Osteoblast (primary cell): ENCODE data around the gene AGAP3. TPM values are rescaled to one million over a fixed set of nuclear protein-coding genes. Genes with fewer than 3 reads are reported as not detected.

ENCODE experiments used
- DNase-seq: peaks from one replicate; pipeline ENCODE4 v3.0.0; 2011; ENCODE audit warnings: low spot score, mixed read lengths; ENCODE audit not compliant: insufficient read length; ENCODE audit errors: missing footprints
- H2AFZ ChIP-seq: 2 replicates; pipeline ENCODE4 v1.6.0; 2011; ENCODE audit warnings: mild to moderate bottlenecking, low read length
- H3K27ac ChIP-seq: 2 replicates; pipeline ENCODE4 v1.5.1; 2011; ENCODE audit warnings: mild to moderate bottlenecking, low read depth, low read length, moderate library complexity
- H3K27me3 ChIP-seq: 2 replicates; pipeline ENCODE4 v1.6.0; 2012; ENCODE audit warnings: mild to moderate bottlenecking, control low read depth, inconsistent platforms, low read length, moderate library complexity; ENCODE audit not compliant: insufficient read depth
- H3K36me3 ChIP-seq: 2 replicates; pipeline ENCODE4 v1.5.1; 2011; ENCODE audit warnings: mild to moderate bottlenecking, low read length, control low read depth, moderate library complexity; ENCODE audit not compliant: insufficient read depth
- H3K4me1 ChIP-seq: 2 replicates; pipeline ENCODE4 v1.5.1; 2011; ENCODE audit warnings: mild to moderate bottlenecking, low read length, control low read depth, moderate library complexity; ENCODE audit not compliant: insufficient read depth
- H3K4me2 ChIP-seq: 2 replicates; pipeline ENCODE4 v1.6.0; 2011; ENCODE audit warnings: mild to moderate bottlenecking, low read length; ENCODE audit not compliant: insufficient read depth
- H3K4me3 ChIP-seq: fragments of 200-600 bp; sonication (generic); 3 replicates; pipeline ENCODE4 v1.5.1; 2012; ENCODE audit warnings: mild to moderate bottlenecking, low read length, inconsistent platforms; ENCODE audit not compliant: insufficient read depth
- H3K79me2 ChIP-seq: 2 replicates; pipeline ENCODE4 v1.6.0; 2012; ENCODE audit warnings: mild to moderate bottlenecking, low read length, control low read depth, inconsistent platforms; ENCODE audit not compliant: insufficient read depth
- H3K9me3 ChIP-seq: 2 replicates; pipeline ENCODE4 v1.5.1; 2011; ENCODE audit warnings: low read depth, low read length, control low read depth
- H4K20me1 ChIP-seq: 2 replicates; pipeline ENCODE4 v1.6.0; 2012; ENCODE audit warnings: mild to moderate bottlenecking, low read length, control low read depth; ENCODE audit not compliant: insufficient read depth
- CTCF ChIP-seq: IDR thresholded peaks from 2 replicates; pipeline ENCODE4 v1.5.1; 2011; ENCODE audit warnings: mild to moderate bottlenecking, low read depth, low read length, moderate library complexity; ENCODE audit errors: extremely low read depth
- total RNA-seq: library from RNA; depleted of rRNA; stranded (reverse); fragments of >200 nt; gene quantifications from 2 replicates; pipeline ENCODE4 v1.2.3, GENCODE V29; 2012

The AGAP3 gene
- total RNA-seq, 1 donor = 39.8 TPM

GRCh38 chr7:151078233-151079040 lies 7.8 kb upstream of the AGAP3 start:
- peak; percentile 90 for DNase-seq
- Histone ChIP-seq H4K20me1 (peaks cover 21% of the 10 kb centered on the region), H3K4me2 (peak overlapping the region; percentile 93), H3K27me3 (no peaks in the 10 kb centered on the region), H2AFZ (no peak overlapping the region), H3K36me3 (peaks cover 26% of the 10 kb centered on the region), H3K9me3 (no peaks in the 10 kb centered on the region), H3K27ac (no peak overlapping the region), H3K79me2 (peaks cover 41% of the 10 kb centered on the region), H3K4me3 (no peak overlapping the region), H3K4me1 (peaks cover 27% of the 10 kb centered on the region)
- no peak for TF ChIP-seq CTCF

DNA sequence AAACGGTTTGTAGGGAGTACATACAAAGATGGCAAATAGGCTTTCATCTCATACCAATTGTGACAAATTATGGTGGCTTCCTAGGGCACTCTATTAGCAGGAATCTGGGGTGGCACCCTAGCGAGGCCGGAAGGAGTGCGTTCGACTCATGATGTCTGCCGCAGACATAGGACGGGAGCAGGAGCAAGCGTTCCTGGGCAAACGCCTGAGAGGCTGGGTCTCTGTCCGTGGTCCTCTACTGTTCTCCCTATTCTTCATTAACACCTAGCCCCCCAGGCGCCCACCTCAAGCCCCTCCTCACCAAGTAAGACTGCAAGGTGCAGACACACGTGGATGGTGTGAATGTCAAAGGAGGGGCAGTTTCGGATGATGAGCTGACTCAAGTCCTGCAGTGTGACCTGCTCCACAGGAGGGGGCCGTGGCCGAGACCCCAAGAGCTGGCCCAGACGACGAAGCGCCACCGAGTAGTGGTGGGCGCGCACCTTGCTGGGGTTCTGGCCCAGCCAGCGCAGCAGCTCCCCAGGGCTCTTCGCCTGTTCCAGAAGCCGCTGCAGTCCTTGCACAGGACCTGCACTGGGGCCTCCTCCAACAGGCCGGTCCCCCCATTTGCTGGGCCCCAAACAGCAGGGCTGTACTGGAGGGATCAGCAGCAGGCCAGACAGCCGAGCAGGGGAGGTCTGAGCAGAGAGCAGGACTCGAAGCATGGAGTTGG lies 6.9 kb upstream of the AGAP3 start:
- Histone ChIP-seq H3K27ac (peak overlapping the region; percentile 65), H2AFZ (no peak overlapping the region), H3K4me1 (peaks cover 31% of the 10 kb centered on the region), H3K36me3 (peaks cover 19% of the 10 kb centered on the region), H3K79me2 (peaks cover 41% of the 10 kb centered on the region), H3K4me2 (peak overlapping the region; percentile 93), H3K9me3 (no peaks in the 10 kb centered on the region), H3K4me3 (peak overlapping the region; percentile 95), H4K20me1 (peaks cover 21% of the 10 kb centered on the region), H3K27me3 (no peaks in the 10 kb centered on the region)
- TF ChIP-seq CTCF = no peak
- peak; percentile 55 for DNase-seq

DNA sequence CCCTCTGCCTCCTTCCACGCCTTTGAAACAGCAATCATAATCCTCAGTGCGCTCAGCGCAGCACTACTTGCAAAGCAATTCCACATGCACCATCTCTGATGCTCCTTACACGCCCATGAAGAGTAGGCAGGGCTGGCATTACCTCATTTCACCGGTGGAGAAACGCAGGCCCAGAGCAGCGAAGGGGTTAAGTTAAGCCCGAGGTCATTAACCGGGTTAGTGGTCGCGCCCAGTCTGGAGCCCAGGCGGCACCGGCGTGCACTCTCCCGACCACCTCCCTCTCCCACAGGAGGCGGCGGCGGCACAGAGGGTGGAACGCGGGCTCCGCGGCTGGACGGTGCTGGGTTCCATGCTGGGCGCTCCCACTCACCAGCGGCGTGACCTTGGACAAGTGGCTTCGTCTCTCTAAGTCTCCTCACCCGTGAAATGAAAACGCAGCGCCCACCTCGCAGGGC lies 6.2 kb upstream of the AGAP3 start:
- Histone ChIP-seq H3K4me2 (peak overlapping the region; percentile 93), H3K27ac (peak overlapping the region; percentile 65), H3K36me3 (peaks cover 16% of the 10 kb centered on the region), H3K4me1 (peaks cover 31% of the 10 kb centered on the region), H3K9me3 (no peaks in the 10 kb centered on the region), H3K4me3 (peak overlapping the region; percentile 95), H4K20me1 (peaks cover 21% of the 10 kb centered on the region), H3K27me3 (no peaks in the 10 kb centered on the region), H3K79me2 (peaks cover 41% of the 10 kb centered on the region), H2AFZ (peak overlapping the region; percentile 85)
- TF ChIP-seq CTCF = no peak
- peak; percentile 94 for DNase-seq

- H3K79me2 ChIP-seq = peaks cover 41% of the 10 kb centered on the region
- H3K27me3 ChIP-seq = no peaks in the 10 kb centered on the region
- peak within 1 kb of the TSS; percentile 85 for H2AFZ ChIP-seq
- H3K4me2 ChIP-seq = peak within 1 kb of the TSS; percentile 95
- peak; percentile 100 for DNase-seq
- TF ChIP-seq CTCF = no peak
- H4K20me1 ChIP-seq = peaks cover 18% of the 10 kb centered on the region
- H3K36me3 ChIP-seq = peaks cover 10% of the 10 kb centered on the region
- peak within 1 kb of the TSS; percentile 66 for H3K27ac ChIP-seq
- peaks cover 36% of the 10 kb centered on the region for H3K4me1 ChIP-seq
- no peaks in the 10 kb centered on the region for H3K9me3 ChIP-seq
- H3K4me3 ChIP-seq = peak within 1 kb of the TSS; percentile 95
Observed at GRCh38 chr7:151080522-151081169, 5.6 kb upstream of the AGAP3 start, which contains the start of gene FASTK. TSS of gene FASTK (minus strand) at chr7:151080809. CDS start at chr7:151080766, 43 bp downstream.
